Trophoblast cell (in vitro differentiated cells and primary cell): ENCODE measurements around the gene SPRTN.
"Not testable (repeated sequence)": the region's sequence is repeated elsewhere in the genome, so short reads cannot be mapped to it uniquely, and the experiment has no call there.

Experiments used
- DNase-seq, 2 donors: peaks; one replicate each; pipeline ENCODE4 v3.0.0-alpha.2; 2016
- H2AFZ ChIP-seq: 2 replicates; pipeline ENCODE4 v1.6.1; 2013; ENCODE audit warnings: low read length, moderate library complexity, mild to moderate bottlenecking; ENCODE audit not compliant: insufficient read depth, poor library complexity
- H2AK5ac ChIP-seq: 2 replicates; pipeline ENCODE4 v1.6.1; 2013; ENCODE audit warnings: mild to moderate bottlenecking, low read length
- H2BK120ac ChIP-seq: 2 replicates; pipeline ENCODE4 v1.6.1; 2013; ENCODE audit warnings: low read length, mild to moderate bottlenecking, moderate library complexity; ENCODE audit not compliant: insufficient read depth, poor library complexity
- H2BK12ac ChIP-seq: 2 replicates; pipeline ENCODE4 v1.6.1; 2013; ENCODE audit warnings: mild to moderate bottlenecking, low read length, moderate library complexity
- H2BK5ac ChIP-seq: 2 replicates; pipeline ENCODE4 v1.6.1; 2013; ENCODE audit warnings: low read length, low read depth, moderate library complexity, mild to moderate bottlenecking; ENCODE audit not compliant: poor library complexity
- H3K14ac ChIP-seq: 2 replicates; pipeline ENCODE4 v1.6.1; 2013; ENCODE audit warnings: mild to moderate bottlenecking, low read length
- H3K18ac ChIP-seq: 2 replicates; pipeline ENCODE4 v1.6.1; 2013; ENCODE audit warnings: mild to moderate bottlenecking, low read length
- H3K23ac ChIP-seq: 2 replicates; pipeline ENCODE4 v1.6.1; 2013; ENCODE audit warnings: low read length
- H3K27ac ChIP-seq: 2 replicates; pipeline ENCODE4 v1.5.1; 2013; ENCODE audit warnings: low read depth, mild to moderate bottlenecking, inconsistent platforms, low read length, moderate library complexity
- H3K27me3 ChIP-seq: 2 replicates; pipeline ENCODE4 v1.6.1; 2013; ENCODE audit warnings: inconsistent platforms, mild to moderate bottlenecking, low read length, moderate library complexity; ENCODE audit not compliant: insufficient read depth
- H3K36me3 ChIP-seq, 2 experiments: 1 replicate in 1 of 2; 2 replicates in 1 of 2; pipeline ENCODE4 v1.6.1; 2013; ENCODE audit warnings: low read length in 2 of 2, mild to moderate bottlenecking in 2 of 2, moderate library complexity in 1 of 2; ENCODE audit not compliant: insufficient read depth in 2 of 2, control insufficient read depth in 1 of 2
- H3K4ac ChIP-seq: 2 replicates; pipeline ENCODE4 v1.6.1; 2013; ENCODE audit warnings: low read depth, mild to moderate bottlenecking, low read length, moderate library complexity
- H3K4me1 ChIP-seq, 2 experiments: 1 replicate in 1 of 2; 2 replicates in 1 of 2; pipeline ENCODE4 v1.6.1; 2013; ENCODE audit warnings: low read length in 2 of 2, mild to moderate bottlenecking in 2 of 2, moderate library complexity in 1 of 2; ENCODE audit not compliant: insufficient read depth in 2 of 2, control insufficient read depth in 1 of 2
- H3K4me2 ChIP-seq: 2 replicates; pipeline ENCODE4 v1.6.1; 2013; ENCODE audit warnings: inconsistent platforms, mild to moderate bottlenecking, low read length, moderate library complexity
- H3K4me3 ChIP-seq: 2 replicates; pipeline ENCODE4 v1.5.1; 2013; ENCODE audit warnings: mild to moderate bottlenecking, low read depth, low read length, inconsistent platforms
- H3K79me1 ChIP-seq: one replicate; pipeline ENCODE4 v1.6.1; 2013; ENCODE audit warnings: low read length
- H3K79me2 ChIP-seq: 2 replicates; pipeline ENCODE4 v1.6.1; 2013; ENCODE audit warnings: low read length, mild to moderate bottlenecking; ENCODE audit not compliant: control insufficient read depth, insufficient read depth, poor library complexity
- H3K9ac ChIP-seq: 2 replicates; pipeline ENCODE4 v1.6.1; 2013; ENCODE audit warnings: mild to moderate bottlenecking, low read length
- H3K9me3 ChIP-seq: 2 replicates; pipeline ENCODE4 v1.6.1; 2013; ENCODE audit warnings: low read depth, mild to moderate bottlenecking, control low read depth, inconsistent platforms, low read length; ENCODE audit not compliant: insufficient read depth
- H4K12ac ChIP-seq: 2 replicates; pipeline ENCODE4 v1.6.1; 2013; ENCODE audit warnings: low read depth, mild to moderate bottlenecking, low read length, moderate library complexity
- H4K8ac ChIP-seq: 2 replicates; pipeline ENCODE4 v1.6.1; 2013; ENCODE audit warnings: low read depth, mild to moderate bottlenecking, low read length, moderate library complexity
- H4K91ac ChIP-seq: one replicate; pipeline ENCODE4 v1.6.1; 2013; ENCODE audit warnings: low read depth, mild to moderate bottlenecking, low read length, moderate library complexity
- WGBS: extraction: QIAGEN DNeasy Blood & Tissue Kit; methylation state at CpG from one replicate; pipeline ENCODE4 v1.1.7; 2013; ENCODE audit warnings: missing lambda C conversion rate; ENCODE audit not compliant: insufficient read length, insufficient coverage; ENCODE audit errors: extremely low coverage; 5-methylcytosine and 5-hydroxymethylcytosine counted together

SPRTN gene

GRCh38 chr1:231347961-231348360, 9.9 kb downstream of the SPRTN start:
- Histone ChIP-seq H3K79me1 (no peaks in the 10 kb centered on the region), H3K4me1 (peaks cover 0 to 1% of the 10 kb centered on the region in 2 experiments), H3K23ac (no peak overlapping the region), H3K27me3 (no peaks in the 10 kb centered on the region), H3K4ac (no peak overlapping the region), H3K14ac (no peak overlapping the region), H3K4me3 (no peak overlapping the region), H2AK5ac (no peak overlapping the region), H2BK5ac (no peak overlapping the region), H4K91ac (no peak overlapping the region), H3K9ac (no peak overlapping the region), H3K4me2 (no peak overlapping the region), H2BK12ac (no peak overlapping the region), H3K9me3 (no peaks in the 10 kb centered on the region), H2AFZ (no peak overlapping the region), H4K8ac (no peak overlapping the region), H2BK120ac (no peak overlapping the region), H3K79me2 (no peaks in the 10 kb centered on the region), H4K12ac (no peak overlapping the region), H3K36me3 (peaks cover 9 to 15% of the 10 kb centered on the region in 2 experiments), H3K18ac (no peak overlapping the region), H3K27ac (peak overlapping the region; percentile 35)
- no peak for DNase-seq
- no CpG with 5 or more reads among the region's 4 CpGs for WGBS

- no CpG with 5 or more reads among the region's 4 CpGs for WGBS
- DNase-seq = no peak
- no peak overlapping the region for H4K12ac ChIP-seq
- no peak overlapping the region for H2BK12ac ChIP-seq
- peaks cover 0 to 1% of the 10 kb centered on the region in 2 experiments for H3K4me1 ChIP-seq
- H3K4me2 ChIP-seq = no peak overlapping the region
- H4K8ac ChIP-seq = no peak overlapping the region
- H3K4me3 ChIP-seq = no peak overlapping the region
- peak overlapping the region; percentile 35 for H3K27ac ChIP-seq
- H3K14ac ChIP-seq = no peak overlapping the region
- H3K79me2 ChIP-seq = no peaks in the 10 kb centered on the region
- no peak overlapping the region for H2AK5ac ChIP-seq
- no peak overlapping the region for H4K91ac ChIP-seq
- H3K27me3 ChIP-seq = no peaks in the 10 kb centered on the region
- no peaks in the 10 kb centered on the region for H3K79me1 ChIP-seq
- H3K4ac ChIP-seq = no peak overlapping the region
- H3K23ac ChIP-seq = no peak overlapping the region
- H3K18ac ChIP-seq = no peak overlapping the region
- H2AFZ ChIP-seq = no peak overlapping the region
- H2BK120ac ChIP-seq = no peak overlapping the region
- H3K9me3 ChIP-seq = no peaks in the 10 kb centered on the region
- no peak overlapping the region for H2BK5ac ChIP-seq
- H3K9ac ChIP-seq = no peak overlapping the region
- peaks cover 9 to 16% of the 10 kb centered on the region in 2 experiments for H3K36me3 ChIP-seq
Observed at GRCh38 chr1:231348442-231348841, 10.3 kb downstream of the SPRTN start.

- not testable (repeated sequence) for H3K9ac ChIP-seq, H3K4ac ChIP-seq, H3K79me1 ChIP-seq, H2BK5ac ChIP-seq, H3K18ac ChIP-seq, H3K23ac ChIP-seq, H4K91ac ChIP-seq, H2AFZ ChIP-seq, H3K4me1 ChIP-seq, H3K9me3 ChIP-seq, DNase-seq, H3K4me2 ChIP-seq, H3K4me3 ChIP-seq, H3K27ac ChIP-seq, H3K14ac ChIP-seq, H2BK120ac ChIP-seq, H4K8ac ChIP-seq, H3K27me3 ChIP-seq, H4K12ac ChIP-seq, H3K79me2 ChIP-seq, H2AK5ac ChIP-seq, H2BK12ac ChIP-seq
- peaks cover 9 to 13% of the 10 kb centered on the region in 2 experiments for H3K36me3 ChIP-seq
- no CpG with 5 or more reads among the region's 1 CpG for WGBS
Observed at GRCh38 chr1:231348856-231349255, 10.8 kb downstream of the SPRTN start.

- Histone ChIP-seq H3K27ac (no peak overlapping the region), H3K18ac (no peak overlapping the region), H3K4me3 (no peak overlapping the region), H3K79me2 (no peaks in the 10 kb centered on the region), H2AFZ (no peak overlapping the region), H2BK12ac (no peak overlapping the region), H4K12ac (no peak overlapping the region), H3K79me1 (no peaks in the 10 kb centered on the region), H3K23ac (no peak overlapping the region), H2BK5ac (no peak overlapping the region), H3K9ac (no peak overlapping the region), H3K27me3 (no peaks in the 10 kb centered on the region), H3K36me3 (peaks cover 6 to 8% of the 10 kb centered on the region in 2 experiments), H3K14ac (no peak overlapping the region), H3K9me3 (no peaks in the 10 kb centered on the region), H3K4me1 (peaks cover 0 to 1% of the 10 kb centered on the region in 2 experiments), H4K91ac (no peak overlapping the region), H2BK120ac (no peak overlapping the region), H2AK5ac (no peak overlapping the region), H3K4ac (no peak overlapping the region), H3K4me2 (no peak overlapping the region), H4K8ac (no peak overlapping the region)
- no CpG with 5 or more reads among the region's 2 CpGs for WGBS
- DNase-seq = no peak
Observed at GRCh38 chr1:231351816-231352215, 13.7 kb downstream of the SPRTN start.
